ENCODE results near the gene ADAMTS13.

Gene ADAMTS13

DNA sequence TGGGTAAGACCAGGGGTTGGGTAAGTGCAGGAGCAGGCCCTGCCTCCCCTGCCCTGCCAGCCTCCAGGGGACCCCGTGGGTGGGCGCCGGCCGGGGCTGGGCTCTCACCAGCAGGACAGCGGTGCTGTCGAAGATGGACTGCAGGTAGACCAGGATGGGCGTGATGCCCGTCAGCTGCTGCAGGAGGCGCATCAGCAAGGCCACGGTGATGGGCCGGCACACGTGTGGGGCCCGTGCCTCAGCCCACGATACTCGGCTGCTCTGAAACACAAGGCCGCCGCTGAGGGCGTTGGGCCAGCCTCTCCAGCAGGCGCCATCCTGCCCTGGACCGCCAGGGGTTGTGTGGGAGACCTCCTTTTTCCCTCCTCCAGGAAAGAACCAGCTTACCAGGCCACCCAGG lies 52.7 kb downstream of the ADAMTS13 start:
- DNase-seq, result no peak

- DNase-seq, result no peak
Observed at GRCh38 chr9:133475292-133476012, 53.3 kb downstream of the ADAMTS13 start.

DNA sequence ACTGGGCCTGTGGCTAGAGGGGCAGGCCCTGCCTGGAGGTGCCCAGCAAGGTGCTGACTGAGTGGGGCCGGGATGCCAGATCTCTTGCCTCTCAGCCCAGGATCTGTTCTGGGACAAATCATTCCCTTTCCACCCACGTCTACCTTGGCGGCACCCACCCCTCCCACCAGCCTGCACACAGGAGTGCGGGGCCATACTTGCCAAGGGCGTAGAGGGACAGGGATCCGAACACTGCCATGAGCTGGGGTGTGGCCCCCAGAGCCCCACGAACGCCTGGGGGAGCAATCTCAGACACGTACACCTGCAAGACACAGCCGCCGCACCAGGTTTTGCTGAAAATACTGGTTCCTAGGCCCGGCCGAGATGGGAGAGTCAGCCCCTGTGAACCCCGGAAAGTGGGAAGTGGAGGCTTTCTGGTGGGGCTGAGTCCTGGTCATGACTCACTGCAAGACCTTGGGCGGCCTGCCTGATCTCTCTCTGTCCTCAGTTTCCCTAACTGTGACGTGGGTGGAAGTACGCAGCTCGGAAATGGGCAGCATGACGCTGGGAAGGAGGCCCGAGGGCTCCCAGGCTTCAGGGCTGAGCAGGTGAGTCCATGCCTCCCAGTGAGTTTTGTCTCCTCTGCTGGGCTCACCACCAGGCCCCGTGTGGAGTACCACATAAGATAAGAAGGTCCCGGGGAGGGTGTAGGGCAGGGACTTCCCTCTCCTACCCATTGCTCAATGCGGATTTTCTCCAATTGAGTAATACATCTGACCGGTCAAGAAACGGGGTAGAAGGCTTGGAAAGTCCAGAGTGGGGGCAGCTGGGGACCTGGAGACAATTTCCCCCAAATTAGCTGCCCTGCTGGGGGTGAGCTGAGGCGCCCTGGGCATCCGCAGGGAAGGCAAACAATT lies 54.1 kb downstream of the ADAMTS13 start:
- no peak for DNase-seq

- DNase-seq, result no peak
Observed at GRCh38 chr9:133476941-133477340, 54.8 kb downstream of the ADAMTS13 start.

- DNase-seq, result no peak
Observed at GRCh38 chr9:133477461-133477860, 55.3 kb downstream of the ADAMTS13 start.

GRCh38 chr9:133477992-133478850 lies 56.1 kb downstream of the ADAMTS13 start:
- no peak for DNase-seq

DNA sequence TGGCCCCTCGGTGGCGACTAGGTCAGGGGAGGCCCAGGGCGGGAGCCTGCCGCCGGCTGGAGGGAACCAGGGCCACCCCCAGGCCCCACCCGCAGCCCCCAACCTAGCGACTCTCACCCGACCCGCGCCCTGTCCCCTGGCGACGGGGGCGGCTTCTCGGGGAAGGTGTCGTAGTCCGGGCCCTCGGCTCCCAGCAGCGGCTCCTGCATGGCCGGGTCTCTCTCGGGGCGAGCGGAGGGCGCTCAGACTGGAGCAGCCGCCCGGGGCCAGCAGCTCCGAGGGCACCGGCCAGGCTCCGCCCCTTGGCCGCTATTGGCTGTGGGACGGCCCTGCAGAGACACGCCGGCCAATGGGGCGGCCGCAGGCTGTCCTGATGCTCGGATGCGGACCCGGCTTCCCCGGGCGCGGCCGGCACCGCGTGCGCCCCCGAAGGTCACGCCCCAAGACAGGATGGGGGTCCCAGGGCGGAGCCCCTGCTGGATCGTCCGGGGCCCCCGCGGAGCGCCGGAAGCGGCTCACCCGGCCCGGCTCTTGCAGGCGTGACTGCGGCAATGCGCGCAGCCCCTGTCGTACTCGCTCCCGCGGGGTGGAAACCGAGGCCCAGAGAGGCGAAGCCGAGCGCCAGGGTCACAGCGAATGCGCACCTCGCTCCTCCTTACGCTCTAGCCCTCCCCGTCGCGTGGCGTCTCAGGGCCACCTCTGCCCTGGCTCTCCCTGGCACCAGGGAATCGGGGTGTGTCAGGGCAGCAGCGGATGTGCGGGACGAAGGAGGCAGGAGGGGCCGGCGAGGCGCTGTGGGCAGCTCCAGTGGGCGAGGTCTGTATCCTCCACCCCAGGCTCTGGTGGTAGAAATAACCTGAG lies 56.9 kb downstream of the ADAMTS13 start, which contains the start of gene SLC2A6:
SLC2A6 (minus strand) TSS at position 249 of the 861 bp plus-strand sequence; CDS start at position 209, 40 bp downstream.
- peak; percentile 64 for DNase-seq

DNA sequence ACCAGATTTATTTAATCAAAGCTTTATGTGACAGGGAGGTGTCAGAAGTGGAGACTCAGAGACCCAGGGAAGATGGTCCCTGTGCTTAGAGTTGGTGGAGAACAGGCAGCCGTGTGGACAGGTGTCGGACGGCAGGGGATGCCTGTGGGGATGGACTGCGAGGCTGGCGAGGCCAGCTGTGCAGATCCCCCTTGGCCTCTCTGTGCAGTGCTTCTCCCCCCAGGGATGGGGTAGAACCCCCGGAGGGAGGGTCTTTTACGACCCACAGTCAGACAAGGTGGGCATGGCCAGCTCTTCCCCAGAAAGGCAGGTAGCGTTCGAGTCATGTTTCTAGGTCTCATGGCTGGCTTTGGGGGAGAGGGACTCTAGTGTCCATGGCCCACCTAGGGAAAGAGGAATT lies 61.4 kb downstream of the ADAMTS13 start:
- DNase-seq, result no peak

- no peak for DNase-seq
Observed at GRCh38 chr9:133484671-133485437, 62.7 kb downstream of the ADAMTS13 start.

DNA sequence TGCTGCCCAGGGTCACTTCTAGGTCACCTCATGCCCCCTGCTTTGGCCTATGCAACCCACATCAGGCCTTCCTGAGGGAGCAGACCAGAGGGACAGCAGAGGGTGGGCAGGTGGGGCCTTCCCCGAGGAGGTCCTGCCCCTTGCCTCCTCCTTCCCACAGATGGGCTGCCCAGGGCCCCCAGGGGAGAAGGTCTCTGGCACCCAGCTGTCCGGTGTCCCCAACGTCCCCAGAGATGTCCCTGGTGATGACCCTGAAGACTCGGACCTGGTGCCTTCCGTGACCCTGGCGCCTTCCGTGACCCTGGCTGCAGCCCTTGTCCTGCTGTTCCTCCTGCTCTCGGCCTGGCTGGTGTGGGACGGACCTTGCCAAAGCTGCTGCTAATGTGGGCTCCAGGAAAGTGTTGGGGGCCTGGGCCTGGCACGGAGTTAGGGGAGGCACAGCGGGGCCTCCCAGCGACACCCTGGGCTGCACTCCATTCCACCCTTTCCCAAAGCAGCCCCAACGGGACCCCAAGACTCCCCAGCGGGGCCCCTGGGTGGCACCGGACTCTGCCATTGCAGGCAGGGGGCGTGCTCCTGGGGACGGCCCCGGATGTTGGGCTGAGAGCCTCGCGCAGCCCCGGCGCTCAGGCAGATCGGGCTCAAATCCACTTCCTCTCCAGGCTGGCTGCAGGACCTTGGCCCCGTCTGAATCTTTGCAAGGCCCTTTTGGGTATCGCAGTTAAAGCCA lies 63.5 kb downstream of the ADAMTS13 start:
- no peak for DNase-seq

DNA sequence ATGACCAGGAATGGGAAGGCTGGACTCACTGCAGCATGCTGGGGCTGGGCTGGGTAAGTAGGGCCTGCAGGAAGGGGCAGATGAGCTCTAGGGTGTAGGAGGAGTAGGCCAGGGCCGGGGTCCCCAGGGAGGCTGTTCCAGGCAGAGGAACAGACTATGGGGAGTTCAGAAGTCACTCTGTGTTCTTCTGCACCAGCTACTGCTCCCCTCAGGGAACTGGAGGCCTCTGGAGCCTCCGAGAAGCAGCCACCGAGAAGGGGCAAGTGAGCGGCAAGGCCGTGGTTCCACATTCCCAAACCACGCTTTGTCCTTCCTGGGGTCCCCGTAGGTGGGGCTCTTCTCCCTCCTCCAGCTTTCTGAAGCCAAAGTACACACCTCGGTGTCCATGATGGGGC lies 65.2 kb downstream of the ADAMTS13 start:
- no peak for DNase-seq

DNA sequence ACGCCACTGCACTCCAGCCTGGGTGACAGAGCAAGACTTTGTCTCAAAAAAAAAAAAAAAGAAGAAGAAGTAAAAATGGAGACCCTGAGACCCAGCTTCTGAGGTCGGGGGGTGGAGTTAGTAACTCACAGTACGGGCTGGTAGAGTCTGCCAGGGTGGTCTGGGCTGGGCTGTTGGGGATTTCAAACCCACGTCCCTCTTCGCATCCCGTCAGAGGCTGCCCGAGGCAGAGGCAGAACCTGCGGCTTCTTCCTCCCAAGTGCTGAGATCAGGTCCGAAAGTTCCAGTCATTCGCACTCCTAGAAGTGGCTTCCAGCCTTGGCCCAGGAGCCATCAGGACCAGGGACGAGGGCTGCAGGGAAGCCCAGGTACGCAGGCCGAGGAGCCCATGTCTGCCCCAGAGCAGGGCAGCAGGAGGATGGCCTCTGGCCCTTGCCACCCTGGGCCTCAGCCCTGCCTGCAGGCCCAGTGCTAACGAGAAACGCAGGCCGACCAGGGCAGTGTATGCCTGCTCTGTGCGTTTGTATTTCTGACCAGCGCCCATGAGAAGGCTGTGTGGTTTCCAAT lies 66.6 kb downstream of the ADAMTS13 start:
- DNase-seq, result no peak

DNA sequence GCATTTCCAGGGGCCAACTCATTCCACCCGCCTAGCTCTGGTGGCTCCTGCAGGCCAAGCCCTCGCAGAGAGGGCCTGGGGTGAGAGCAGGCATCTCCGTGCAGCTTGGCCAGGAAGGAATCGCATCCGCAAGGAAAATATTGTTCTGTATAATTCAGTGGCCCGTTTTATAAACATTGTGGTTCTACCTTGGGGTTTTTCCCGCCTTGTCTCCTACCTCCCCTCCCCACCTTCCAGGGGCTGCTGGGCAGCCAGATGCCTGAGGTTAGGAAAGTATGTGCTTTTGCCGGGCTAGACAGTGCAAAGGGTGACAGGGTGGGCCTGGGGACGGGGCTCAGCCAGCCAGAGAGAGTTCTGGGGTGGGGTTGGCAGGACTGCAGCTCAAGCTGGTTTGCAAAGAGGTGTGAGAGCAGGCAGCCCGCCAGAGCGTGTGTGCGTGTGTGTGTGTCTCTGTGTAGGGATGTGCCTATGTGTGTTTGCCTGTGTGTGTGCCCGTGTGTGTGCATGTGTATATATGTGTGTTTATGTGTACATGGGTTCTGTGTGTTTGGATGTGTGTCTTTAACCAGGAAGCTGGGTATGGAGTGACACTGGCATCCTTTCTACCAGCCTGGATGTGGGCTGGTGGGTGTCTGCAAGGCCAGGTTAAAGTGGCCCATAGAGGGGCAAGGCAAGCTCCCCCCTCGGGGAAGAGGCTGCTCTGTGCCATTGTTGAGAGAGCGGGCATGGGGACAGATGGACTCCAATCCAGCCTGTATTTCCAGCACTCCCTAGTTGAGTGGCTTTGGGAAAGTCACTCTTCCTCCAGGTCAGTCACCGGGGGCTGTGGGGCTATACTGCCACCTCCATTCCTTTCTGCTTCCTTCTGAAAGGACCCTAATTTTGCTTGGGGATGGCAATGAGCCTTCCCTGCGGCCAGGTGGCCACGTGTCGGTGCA lies 67.4 kb downstream of the ADAMTS13 start:
- no peak for DNase-seq

- DNase-seq, result no peak
Observed at GRCh38 chr9:133490201-133490681, 68.1 kb downstream of the ADAMTS13 start.

DNA sequence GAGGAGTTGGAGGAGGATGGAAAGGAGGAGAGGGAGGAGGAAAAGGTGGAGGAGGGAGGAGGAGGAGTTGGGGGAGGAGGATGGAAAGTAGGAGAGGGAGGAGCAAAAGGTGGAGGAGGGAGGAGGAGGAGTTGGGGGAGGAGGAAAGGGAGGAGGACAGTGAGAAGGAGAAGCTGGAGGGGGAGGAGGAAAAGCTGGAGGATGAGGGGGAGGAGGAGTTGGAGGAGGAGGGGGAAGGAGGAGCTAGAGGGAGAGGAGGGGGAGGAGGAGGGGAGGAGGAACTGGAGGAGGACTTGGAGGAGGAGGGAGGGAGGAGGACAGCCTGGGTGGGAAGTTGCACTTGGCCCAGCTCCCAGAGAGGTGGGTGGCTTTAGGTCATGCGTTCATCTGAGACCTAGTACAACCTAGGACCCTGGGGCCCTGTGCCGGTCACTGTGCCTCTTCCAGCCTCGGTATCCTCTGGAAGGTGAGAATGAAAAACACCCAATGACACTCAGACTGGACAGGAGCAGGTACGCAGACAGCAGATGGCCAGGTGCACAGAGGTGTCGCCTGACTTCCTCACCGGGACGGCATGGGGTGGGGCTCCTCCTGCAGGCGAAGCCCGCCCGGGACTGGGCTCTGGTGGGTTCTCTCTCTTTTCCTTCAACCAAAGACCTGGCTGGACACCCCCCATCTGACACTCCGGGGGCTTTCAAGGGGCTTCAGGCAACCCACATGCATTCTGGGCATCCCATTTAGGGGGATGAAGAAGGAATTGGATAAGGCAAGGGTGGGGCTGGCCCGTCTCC lies 68.9 kb downstream of the ADAMTS13 start:
- DNase-seq, result no peak

- DNase-seq, result no peak
Observed at GRCh38 chr9:133491656-133491925, 69.4 kb downstream of the ADAMTS13 start.

DNA sequence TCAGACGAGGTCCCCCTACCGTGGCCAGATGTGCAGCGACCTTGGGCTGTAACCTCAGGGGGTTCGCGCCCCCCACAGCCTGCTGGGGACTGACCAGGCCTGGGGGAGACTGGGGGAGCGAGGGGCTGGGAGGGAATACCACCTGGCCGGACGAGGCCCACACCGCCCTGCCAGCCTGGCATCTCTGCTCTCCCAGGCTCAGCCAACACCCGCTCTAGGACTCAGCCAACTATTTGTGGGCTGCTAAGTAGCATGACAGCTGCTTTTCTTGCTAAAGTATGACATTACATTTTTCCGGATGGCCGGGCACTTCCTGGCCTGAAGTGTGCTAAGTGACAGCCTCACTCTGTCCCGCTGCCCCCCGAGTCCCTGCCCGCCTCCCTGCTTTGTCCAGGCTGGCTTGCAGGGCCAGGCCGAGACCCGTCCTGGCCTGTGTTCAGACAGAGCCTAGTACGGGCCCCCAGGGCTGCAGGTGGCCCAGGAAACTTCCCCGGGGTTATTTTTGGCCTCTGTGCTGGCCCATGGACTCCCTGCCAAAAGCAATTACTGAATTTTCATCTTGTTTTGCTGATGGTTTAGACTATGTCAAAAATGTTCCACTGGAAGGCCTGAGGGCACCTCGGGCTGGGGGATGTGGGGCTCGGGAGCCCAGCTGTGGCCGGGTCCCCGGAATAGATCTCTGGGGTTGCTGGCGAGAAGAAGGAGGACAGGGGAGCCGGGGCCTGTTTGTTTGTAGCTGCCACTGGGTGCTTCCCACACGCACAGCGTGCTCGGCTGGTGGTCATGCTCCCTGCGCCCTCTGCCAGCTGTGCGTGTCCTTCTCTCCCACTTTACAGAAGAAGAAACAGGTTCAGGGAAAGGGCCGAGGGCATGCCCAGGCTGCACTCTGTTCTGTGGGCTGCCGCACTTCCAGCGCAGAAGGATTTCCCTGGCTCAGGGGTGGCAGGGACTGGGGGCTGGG lies 70.2 kb downstream of the ADAMTS13 start:
- no peak for DNase-seq

Data from NK-92 treated with Interleukin-12 subunit alpha and Interleukin-12 subunit beta, amount 100 ng/mL, for 24 hours (cell line).